Loucy (cell line): ENCODE results near the gene GFPT2.

Experiments
- CTCF ChIP-seq: fragments of 200-600 bp; sonication (generic); conservative IDR thresholded peaks from 2 replicates; pipeline ENCODE4 v1.5.1; 2014; ENCODE audit warnings: mild to moderate bottlenecking, antibody characterized with exemption, low read length
- EZH2phosphoT487 ChIP-seq: fragments of 200-600 bp; IDR thresholded peaks from 2 replicates; pipeline ENCODE4 v1.6.1; 2018; ENCODE audit warnings: antibody characterized with exemption, mild to moderate bottlenecking, moderate library complexity, borderline replicate concordance

GRCh38 chr5:180375291-180375690 lies 22.2 kb upstream of the GFPT2 start:
- no peak for TF ChIP-seq CTCF
- no peak for TF ChIP-seq EZH2phosphoT487
